GM21515 (cell line): ENCODE results near the gene SCEL.

Experiments used
- ATAC-seq: cut with Tn5 transposase; IDR thresholded peaks from one replicate; pipeline ENCODE4 v1.9.1; 2021; ENCODE audit not compliant: unreplicated experiment

SCEL gene

GRCh38 chr13:77521595-77522367 lies 13.7 kb upstream of the SCEL start:
- ATAC-seq, result no peak

- no peak for ATAC-seq
Observed at GRCh38 chr13:77522444-77522843, 13.1 kb upstream of the SCEL start.

- no peak for ATAC-seq
Observed at GRCh38 chr13:77523386-77523785, 12.1 kb upstream of the SCEL start.

- ATAC-seq, result no peak
Observed at GRCh38 chr13:77523834-77524728, 11.4 kb upstream of the SCEL start.

- ATAC-seq, result no peak
Observed at GRCh38 chr13:77528414-77528813, 7.1 kb upstream of the SCEL start.

GRCh38 chr13:77528834-77529500 lies 6.5 kb upstream of the SCEL start:
- ATAC-seq, result peak; percentile 85

- ATAC-seq, result no peak
Observed at GRCh38 chr13:77529501-77529840, 6.0 kb upstream of the SCEL start.

GRCh38 chr13:77530875-77531274 lies 4.6 kb upstream of the SCEL start:
- no peak for ATAC-seq

GRCh38 chr13:77532983-77533382 lies 2.5 kb upstream of the SCEL start:
- no peak for ATAC-seq

GRCh38 chr13:77533875-77534788 lies 1.4 kb upstream of the SCEL start:
- ATAC-seq, result no peak

- ATAC-seq, result no peak
Observed at GRCh38 chr13:77536358-77536757, 852 bp downstream of the SCEL start.

- no peak for ATAC-seq
Observed at GRCh38 chr13:77537289-77537919, 1.9 kb downstream of the SCEL start.

- ATAC-seq, result no peak
Observed at GRCh38 chr13:77543711-77544110, 8.2 kb downstream of the SCEL start.

- ATAC-seq, result no peak
Observed at GRCh38 chr13:77544355-77544754, 8.8 kb downstream of the SCEL start.

- no peak for ATAC-seq
Observed at GRCh38 chr13:77544758-77545338, 9.3 kb downstream of the SCEL start.

- no peak for ATAC-seq
Observed at GRCh38 chr13:77545626-77546412, 10.3 kb downstream of the SCEL start.

GRCh38 chr13:77548095-77548494 lies 12.6 kb downstream of the SCEL start:
- ATAC-seq, result no peak

GRCh38 chr13:77548594-77548993 lies 13.1 kb downstream of the SCEL start:
- no peak for ATAC-seq

- no peak for ATAC-seq
Observed at GRCh38 chr13:77554069-77554468, 18.6 kb downstream of the SCEL start.
